Gastrocnemius medialis (tissue), 4 donors: ENCODE results near the gene CCHCR1. TPM values are rescaled to one million over a fixed set of nuclear protein-coding genes. Genes with fewer than 3 reads are reported as not detected.
A peak's percentile ranks its signal among the peaks of the same experiment; 100 is the strongest.
"Not testable (repeated sequence)": the region's sequence is repeated elsewhere in the genome, so short reads cannot be mapped to it uniquely, and the experiment has no call there.

ENCODE experiments used
- ATAC-seq, 2 donors: fragments of 150-250 bp; one replicate each; pipeline ENCODE4 v1.9.1; 2016
- DNase-seq, 2 donors: peaks; one replicate each; pipeline ENCODE4 v3.0.0-alpha.2; 2019
- H3K27ac ChIP-seq, 4 donors: fragments of 200-600 bp; sonication (generic); 1 replicate in 1 of 4; 2 replicates in 3 of 4; pipeline ENCODE4 v1.5.1; 2016 to 2018; ENCODE audit warnings: mild to moderate bottlenecking in 2 of 4, moderate library complexity in 1 of 4
- H3K27me3 ChIP-seq, 3 donors: fragments of 200-600 bp; sonication (generic) in 2 of 3; 1 replicate in 1 of 3; 2 replicates in 2 of 3; pipeline versions ENCODE4 v1.5.1 to v1.6.0; 2016 to 2019; ENCODE audit warnings: mild to moderate bottlenecking in 1 of 3, moderate library complexity in 1 of 3
- H3K36me3 ChIP-seq, 2 donors: fragments of 200-600 bp; sonication (generic) in 1 of 2; one replicate each; pipeline ENCODE4 v1.5.1; 2017 to 2018
- H3K4me1 ChIP-seq, 2 donors: fragments of 200-600 bp; sonication (generic) in 1 of 2; one replicate each; pipeline ENCODE4 v1.5.1; 2016 to 2017; ENCODE audit warnings: mild to moderate bottlenecking in 2 of 2
- H3K4me3 ChIP-seq, 4 donors: fragments of 200-600 bp; sonication (generic) in 3 of 4; 1 replicate in 1 of 4; 2 replicates in 3 of 4; pipeline ENCODE4 v1.5.1; 2016 to 2019; ENCODE audit warnings: mild to moderate bottlenecking in 2 of 4
- H3K9me3 ChIP-seq, 3 donors: fragments of 200-600 bp; sonication (generic) in 2 of 3; 1 replicate in 1 of 3; 2 replicates in 2 of 3; pipeline ENCODE4 v1.5.1; 2016 to 2019
- CTCF ChIP-seq, 5 experiments: fragments of 450-650 bp in 3 of 5; fragments of 200-600 bp in 2 of 5; sonication (generic) in 2 of 5; IDR thresholded peaks in 4 of 5; conservative IDR thresholded peaks in 1 of 5; 1 replicate in 4 of 5; 2 replicates in 1 of 5; pipeline ENCODE4 v1.5.1; 2016 to 2019; ENCODE audit warnings: antibody characterized with exemption in 5 of 5, mild to moderate bottlenecking in 3 of 5, moderate library complexity in 3 of 5
- POLR2A ChIP-seq, 2 donors: fragments of 450-650 bp; IDR thresholded peaks; one replicate each; pipeline ENCODE4 v1.6.1; 2017; ENCODE audit warnings: antibody characterized with exemption in 2 of 2, mild to moderate bottlenecking in 2 of 2, moderate library complexity in 2 of 2
- in situ Hi-C, 4 donors: fragments of 200-750 bp; cut with MboI; loops; one replicate each; pipeline versions ENCODE4 v1.15.0 to v1.8.0; 2017; ENCODE audit warnings: low sequenced_read_pairs in 4 of 4
- intact Hi-C: fragments of 100-400 bp; cut with DNase I; formaldehyde crosslinking; loops from one replicate; pipeline ENCODE4 v1.15.1; 2023; ENCODE audit warnings: low total_unique reads
- total RNA-seq, 4 donors: library from RNA; depleted of rRNA; stranded (reverse); fragments of >200 nt; gene quantifications; one replicate each; pipeline versions ENCODE4 v1.1.0 to v1.2.3, GENCODE V29; 2016

CCHCR1 gene
- total RNA-seq, 4 donors from 2014 or later, result 4.9 to 34.3 (median 7.7) TPM

- no peak for DNase-seq
- intact Hi-C loops, result no loop called here
- Histone ChIP-seq H3K4me1 (peaks cover 17 to 28% of the 10 kb centered on the region in 2 donors), H3K27ac (peak overlapping the region; percentile 76 to 83 (median 80)), H3K9me3 (no peaks in the 10 kb centered on the region), H3K4me3 (no peak overlapping the region), H3K36me3 (peaks cover 0 to 4% of the 10 kb centered on the region in 2 donors), H3K27me3 (no peaks in the 10 kb centered on the region)
- TF ChIP-seq POLR2A (IDR thresholded peaks at IDR 0.05) (no peak), CTCF (IDR thresholded peaks at IDR 0.05 in 4 of 5, conservative IDR thresholded peaks at IDR 0.05 in 1 of 5) (no peak)
- in situ Hi-C loops, result no loop called here
- no peak for ATAC-seq
Measured at GRCh38 chr6:31202259-31203166, 44.9 kb upstream of the CCHCR1 start.

- in situ Hi-C loops, result loop anchor here in 3 of 4 donors (5.0 to 10.0 kb wide), 3 partner anchors 64 to 168 kb away; partner anchors contain the start of gene PSORS1C2 (in 1 of the 3)
- DNase-seq, H3K9me3 ChIP-seq, H3K27me3 ChIP-seq, ATAC-seq, H3K36me3 ChIP-seq: not testable (repeated sequence)
- peaks cover 11 to 30% of the 10 kb centered on the region in 2 donors for H3K4me1 ChIP-seq
- H3K4me3 ChIP-seq, result peak overlapping the region in 1 of 4 donors; percentile 85
- peak overlapping the region; percentile 90 to 93 (median 92) for H3K27ac ChIP-seq
- intact Hi-C loops, result loop anchor here (5.0 to 10.0 kb wide), 2 partner anchors 284 to 512 kb away; partner anchors contain the start of genes PPP1R18 and VARS2
Measured at GRCh38 chr6:31199105-31199452, 41.5 kb upstream of the CCHCR1 start.

GRCh38 chr6:31197559-31198305 lies 40.1 kb upstream of the CCHCR1 start:
- ATAC-seq (peak; percentile 89 to 92), DNase-seq (peak; percentile 82 to 91)
- TF ChIP-seq CTCF (IDR thresholded peaks at IDR 0.05 in 4 of 5, conservative IDR thresholded peaks at IDR 0.05 in 1 of 5), result no peak
- peak; percentile 81 to 86 for TF ChIP-seq POLR2A (IDR thresholded peaks at IDR 0.05)
- Histone ChIP-seq H3K27ac (peak overlapping the region; percentile 90 to 93 (median 92)), H3K27me3 (no peaks in the 10 kb centered on the region), H3K36me3 (peaks cover 0 to 4% of the 10 kb centered on the region in 2 donors), H3K4me3 (peak overlapping the region; percentile 57 to 85 (median 74)), H3K4me1 (peaks cover under 1 to 20% of the 10 kb centered on the region in 2 donors), H3K9me3 (no peaks in the 10 kb centered on the region)
- in situ Hi-C loops (loop anchor here in 3 of 4 donors (5.0 to 10.0 kb wide), 3 partner anchors 63 to 170 kb away; partner anchors contain the start of gene PSORS1C2 (in 1 of the 3)), intact Hi-C loops (loop anchor here (1.0 to 10.0 kb wide), 5 partner anchors 39 to 510 kb away; partner anchors contain the start of genes HLA-C, PPP1R18, TCF19 and VARS2)

GRCh38 chr6:31196251-31197022 lies 38.8 kb upstream of the CCHCR1 start:
- Histone ChIP-seq H3K4me1 (peaks cover 0 to 19% of the 10 kb centered on the region in 2 donors), H3K4me3 (peak overlapping the region; percentile 57 to 85 (median 74)), H3K27ac (peak overlapping the region; percentile 90 to 93 (median 92))
- in situ Hi-C loops (loop anchor here in 3 of 4 donors (5.0 to 10.0 kb wide), 3 partner anchors 62 to 171 kb away; partner anchors contain the start of gene PSORS1C2 (in 1 of the 3)), intact Hi-C loops (loop anchor here (1.0 to 10.0 kb wide), 5 partner anchors 38 to 509 kb away; partner anchors contain the start of genes HLA-C, PPP1R18, TCF19 and VARS2)
- DNase-seq, H3K36me3 ChIP-seq, H3K9me3 ChIP-seq, H3K27me3 ChIP-seq, ATAC-seq: not testable (repeated sequence)

- in situ Hi-C loops (loop anchor here in 3 of 4 donors (5.0 to 10.0 kb wide), 3 partner anchors 61 to 172 kb away; partner anchors contain the start of gene PSORS1C2 (in 1 of the 3)), intact Hi-C loops (loop anchor here (5.0 to 10.0 kb wide), 2 partner anchors 281 to 508 kb away; partner anchors contain the start of genes PPP1R18 and VARS2)
- H3K4me1 ChIP-seq, result peaks cover 0 to 19% of the 10 kb centered on the region in 2 donors
- H3K9me3 ChIP-seq, H3K27me3 ChIP-seq, H3K36me3 ChIP-seq, ATAC-seq, DNase-seq, H3K27ac ChIP-seq, H3K4me3 ChIP-seq: not testable (repeated sequence)
Measured at GRCh38 chr6:31195308-31195979, 37.8 kb upstream of the CCHCR1 start.
